ENCODE results near the gene CDK5RAP1.

Gene CDK5RAP1

DNA sequence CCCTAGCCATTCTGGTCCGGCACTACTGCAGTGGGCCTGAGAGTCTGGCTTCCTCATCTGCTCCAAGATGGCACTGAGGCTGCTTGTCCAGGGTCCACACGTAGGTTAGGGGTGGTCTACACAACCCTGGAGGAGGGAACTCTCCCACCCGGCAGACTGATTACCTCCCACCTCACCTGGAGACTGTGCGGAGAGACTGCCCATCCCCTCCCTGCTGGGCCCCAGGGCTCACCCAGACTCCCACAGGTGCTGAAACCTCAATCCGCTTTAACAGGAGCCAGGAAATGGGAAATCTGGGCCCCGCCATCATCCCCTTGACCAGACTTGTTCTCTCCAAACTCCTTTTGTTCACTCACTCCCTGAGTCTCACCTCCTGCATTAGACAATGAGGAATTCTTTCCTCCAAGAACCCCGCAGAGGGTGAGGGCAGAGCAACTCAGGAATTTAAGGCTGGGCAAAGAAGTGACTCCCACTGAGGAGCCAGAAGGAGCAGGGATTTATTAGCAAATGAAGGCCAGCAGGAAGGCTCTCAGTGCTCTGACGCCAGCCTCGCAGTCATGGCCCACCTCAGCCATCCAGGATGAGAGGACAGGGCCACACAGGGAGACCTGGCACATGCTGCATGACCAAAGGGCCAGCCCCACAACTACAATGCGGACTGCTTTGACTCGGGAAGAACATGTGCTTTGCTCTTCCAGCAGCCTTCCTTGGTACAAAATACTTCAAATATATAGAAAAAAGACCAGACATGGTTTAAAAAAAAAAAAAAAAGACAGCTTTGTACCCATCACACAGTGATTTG, 53.0 kb downstream of the CDK5RAP1 start:
- no peak overlapping the region for H3K9ac ChIP-seq (ENCODE audit: low read length)
- H3K36me3 ChIP-seq (ENCODE audit: low read length) = no peaks in the 10 kb centered on the region
- H3K9me2 ChIP-seq (replicated peaks; ENCODE audit: insufficient read depth, low read length) = no peaks in the 10 kb centered on the region
- H3K79me2 ChIP-seq (ENCODE audit: insufficient read depth, low read length) = no peaks in the 10 kb centered on the region
- H3K4me2 ChIP-seq (ENCODE audit: low read depth, low read length, poor library complexity, severe bottlenecking) = no peak overlapping the region
- no peaks in the 10 kb centered on the region for H3K9me3 ChIP-seq (ENCODE audit: insufficient read depth, low read length)
- no peaks in the 10 kb centered on the region for H3F3A ChIP-seq (ENCODE audit: insufficient read depth)
- no peaks in the 10 kb centered on the region for H4K20me1 ChIP-seq (ENCODE audit: low read depth, low read length)
- no peak overlapping the region for H2AFZ ChIP-seq (ENCODE audit: low read depth, low read length, severe bottlenecking)
- TF ChIP-seq, protein P1, sequence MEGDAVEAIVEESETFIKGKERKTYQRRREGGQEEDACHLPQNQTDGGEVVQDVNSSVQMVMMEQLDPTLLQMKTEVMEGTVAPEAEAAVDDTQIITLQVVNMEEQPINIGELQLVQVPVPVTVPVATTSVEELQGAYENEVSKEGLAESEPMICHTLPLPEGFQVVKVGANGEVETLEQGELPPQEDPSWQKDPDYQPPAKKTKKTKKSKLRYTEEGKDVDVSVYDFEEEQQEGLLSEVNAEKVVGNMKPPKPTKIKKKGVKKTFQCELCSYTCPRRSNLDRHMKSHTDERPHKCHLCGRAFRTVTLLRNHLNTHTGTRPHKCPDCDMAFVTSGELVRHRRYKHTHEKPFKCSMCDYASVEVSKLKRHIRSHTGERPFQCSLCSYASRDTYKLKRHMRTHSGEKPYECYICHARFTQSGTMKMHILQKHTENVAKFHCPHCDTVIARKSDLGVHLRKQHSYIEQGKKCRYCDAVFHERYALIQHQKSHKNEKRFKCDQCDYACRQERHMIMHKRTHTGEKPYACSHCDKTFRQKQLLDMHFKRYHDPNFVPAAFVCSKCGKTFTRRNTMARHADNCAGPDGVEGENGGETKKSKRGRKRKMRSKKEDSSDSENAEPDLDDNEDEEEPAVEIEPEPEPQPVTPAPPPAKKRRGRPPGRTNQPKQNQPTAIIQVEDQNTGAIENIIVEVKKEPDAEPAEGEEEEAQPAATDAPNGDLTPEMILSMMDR (IDR thresholded peaks at IDR 0.05; ENCODE audit: insufficient read depth, low read length, poor library complexity, severe bottlenecking) = no peak
- no peak for TF ChIP-seq EZH2phosphoT487 (conservative IDR thresholded peaks at IDR 0.05; ENCODE audit: low read length)
- H3K4me3 ChIP-seq (ENCODE audit: insufficient read depth, low read length, poor library complexity, severe bottlenecking) = no peak overlapping the region
- H3K27me3 ChIP-seq (ENCODE audit: low read length) = no peaks in the 10 kb centered on the region
- no peak overlapping the region for H3K27ac ChIP-seq (ENCODE audit: low read depth, low read length)

GRCh38 chr20:33345342-33345741, 56.0 kb downstream of the CDK5RAP1 start:
- no peak overlapping the region for H3K4me2 ChIP-seq (ENCODE audit: low read depth, low read length, poor library complexity, severe bottlenecking)
- H3K36me3 ChIP-seq (ENCODE audit: low read length) = no peaks in the 10 kb centered on the region
- no peak overlapping the region for H2AFZ ChIP-seq (ENCODE audit: low read depth, low read length, severe bottlenecking)
- H4K20me1 ChIP-seq (ENCODE audit: low read depth, low read length) = no peaks in the 10 kb centered on the region; the same call in 1 of the 2 replicates
- H3K9me2 ChIP-seq (replicated peaks; ENCODE audit: insufficient read depth, low read length) = no peaks in the 10 kb centered on the region
- H3K27me3 ChIP-seq (ENCODE audit: low read length) = no peaks in the 10 kb centered on the region
- H3K27ac ChIP-seq (ENCODE audit: low read depth, low read length) = no peak overlapping the region
- TF ChIP-seq EZH2phosphoT487 (conservative IDR thresholded peaks at IDR 0.05; ENCODE audit: low read length) = no peak
- TF ChIP-seq, protein P1 (IDR thresholded peaks at IDR 0.05; ENCODE audit: insufficient read depth, low read length, poor library complexity, severe bottlenecking) = no peak
- no peaks in the 10 kb centered on the region for H3F3A ChIP-seq (ENCODE audit: insufficient read depth)
- H3K79me2 ChIP-seq (ENCODE audit: insufficient read depth, low read length) = no peaks in the 10 kb centered on the region
- H3K4me3 ChIP-seq (ENCODE audit: insufficient read depth, low read length, poor library complexity, severe bottlenecking) = no peak overlapping the region
- no peaks in the 10 kb centered on the region for H3K9me3 ChIP-seq (ENCODE audit: insufficient read depth, low read length)
- no peak overlapping the region for H3K9ac ChIP-seq (ENCODE audit: low read length)

GRCh38 chr20:33343521-33343920, 57.8 kb downstream of the CDK5RAP1 start:
- Histone ChIP-seq H3K79me2 (ENCODE audit: insufficient read depth, low read length) (no peaks in the 10 kb centered on the region), H3K9me3 (ENCODE audit: insufficient read depth, low read length) (no peaks in the 10 kb centered on the region), H3K4me3 (ENCODE audit: insufficient read depth, low read length, poor library complexity, severe bottlenecking) (no peak overlapping the region), H4K20me1 (ENCODE audit: low read depth, low read length) (no peaks in the 10 kb centered on the region; the same call in 1 of the 2 replicates), H2AFZ (ENCODE audit: low read depth, low read length, severe bottlenecking) (no peak overlapping the region), H3K4me2 (ENCODE audit: low read depth, low read length, poor library complexity, severe bottlenecking) (no peak overlapping the region), H3K36me3 (ENCODE audit: low read length) (no peaks in the 10 kb centered on the region), H3K27me3 (ENCODE audit: low read length) (no peaks in the 10 kb centered on the region), H3F3A (ENCODE audit: insufficient read depth) (no peaks in the 10 kb centered on the region), H3K27ac (ENCODE audit: low read depth, low read length) (no peak overlapping the region), H3K9me2 (replicated peaks; ENCODE audit: insufficient read depth, low read length) (no peaks in the 10 kb centered on the region), H3K9ac (ENCODE audit: low read length) (no peak overlapping the region)
- TF ChIP-seq EZH2phosphoT487 (conservative IDR thresholded peaks at IDR 0.05; ENCODE audit: low read length) = no peak
- TF ChIP-seq, protein P1 (IDR thresholded peaks at IDR 0.05; ENCODE audit: insufficient read depth, low read length, poor library complexity, severe bottlenecking) = no peak

Data from SU-DHL-6 (cell line).